Loucy (cell line): Measurements from ENCODE around the gene KRT80.

ENCODE experiments used
- H2AFZ ChIP-seq: fragments of 200-600 bp; sonication (generic); 2 replicates; pipeline ENCODE4 v1.6.0; 2016; ENCODE audit warnings: antibody characterized with exemption, mild to moderate bottlenecking, low read length, moderate library complexity
- H3F3A ChIP-seq: fragments of 200-600 bp; 2 replicates; pipeline ENCODE4 v1.6.0; 2016; ENCODE audit warnings: antibody characterized with exemption, low read depth, mild to moderate bottlenecking
- H3K27me3 ChIP-seq: fragments of 200-600 bp; sonication (generic); 2 replicates; pipeline ENCODE4 v1.6.1; 2014; ENCODE audit warnings: low read length, mild to moderate bottlenecking; ENCODE audit not compliant: insufficient read depth, poor library complexity, severe bottlenecking
- H3K36me3 ChIP-seq: fragments of 200-600 bp; sonication (generic); 2 replicates; pipeline ENCODE4 v1.6.1; 2016; ENCODE audit warnings: low read length; ENCODE audit not compliant: insufficient read depth
- H3K4me1 ChIP-seq: fragments of 200-600 bp; sonication (generic); 2 replicates; pipeline ENCODE4 v1.5.1; 2014; ENCODE audit warnings: low read length, mild to moderate bottlenecking; ENCODE audit not compliant: insufficient read depth, poor library complexity, severe bottlenecking
- H3K4me2 ChIP-seq: fragments of 200-600 bp; sonication (generic); 2 replicates; pipeline ENCODE4 v1.6.0; 2014; ENCODE audit warnings: antibody characterized with exemption, low read length, low read depth, mild to moderate bottlenecking; ENCODE audit not compliant: poor library complexity, severe bottlenecking
- H3K4me3 ChIP-seq: fragments of 200-600 bp; sonication (generic); 2 replicates; pipeline ENCODE4 v1.5.1; 2014; ENCODE audit warnings: low read length, mild to moderate bottlenecking, mixed read lengths; ENCODE audit not compliant: poor library complexity, severe bottlenecking
- H3K79me2 ChIP-seq: fragments of 200-600 bp; sonication (generic); 2 replicates; pipeline ENCODE4 v1.6.1; 2014; ENCODE audit warnings: low read length; ENCODE audit not compliant: insufficient read depth
- H3K9ac ChIP-seq: fragments of 200-600 bp; sonication (generic); 2 replicates; pipeline ENCODE4 v1.6.0; 2014; ENCODE audit warnings: mild to moderate bottlenecking, low read depth, low read length, moderate library complexity; ENCODE audit not compliant: poor library complexity, severe bottlenecking
- H3K9me2 ChIP-seq: fragments of 200-600 bp; sonication (generic); replicated peaks from 2 replicates; pipeline ENCODE4 v1.6.1; 2016; ENCODE audit warnings: low read depth, low read length, mixed read lengths
- H3K9me3 ChIP-seq: fragments of 200-600 bp; sonication (generic); 2 replicates; pipeline ENCODE4 v1.6.1; 2014; ENCODE audit warnings: mild to moderate bottlenecking, antibody characterized with exemption, low read length, low read depth; ENCODE audit not compliant: insufficient read depth
- H4K20me1 ChIP-seq: fragments of 200-600 bp; sonication (generic); 2 replicates; pipeline ENCODE4 v1.6.0; 2014; ENCODE audit warnings: antibody characterized with exemption, low read length, mild to moderate bottlenecking; ENCODE audit not compliant: insufficient read depth, poor library complexity, severe bottlenecking
- CTCF ChIP-seq: fragments of 200-600 bp; sonication (generic); conservative IDR thresholded peaks from 2 replicates; pipeline ENCODE4 v1.5.1; 2014; ENCODE audit warnings: mild to moderate bottlenecking, antibody characterized with exemption, low read length
- EZH2phosphoT487 ChIP-seq: fragments of 200-600 bp; IDR thresholded peaks from 2 replicates; pipeline ENCODE4 v1.6.1; 2018; ENCODE audit warnings: antibody characterized with exemption, mild to moderate bottlenecking, moderate library complexity, borderline replicate concordance

KRT80 gene

GRCh38 chr12:52151153-52151836 lies 40.5 kb downstream of the KRT80 start:
- no peak for TF ChIP-seq EZH2phosphoT487
- no peak for TF ChIP-seq CTCF
- no peak overlapping the region for H3K4me3 ChIP-seq
- no peak overlapping the region for H3K4me2 ChIP-seq
- H3K36me3 ChIP-seq = no peaks in the 10 kb centered on the region
- H3K27me3 ChIP-seq = no peaks in the 10 kb centered on the region
- H4K20me1 ChIP-seq = no peaks in the 10 kb centered on the region
- no peak overlapping the region for H2AFZ ChIP-seq
- H3K4me1 ChIP-seq = no peaks in the 10 kb centered on the region
- H3K9ac ChIP-seq = no peak overlapping the region
- no peaks in the 10 kb centered on the region for H3K9me3 ChIP-seq
- no peaks in the 10 kb centered on the region for H3K9me2 ChIP-seq
- no peaks in the 10 kb centered on the region for H3K79me2 ChIP-seq
- no peaks in the 10 kb centered on the region for H3F3A ChIP-seq

- H3K9me2 ChIP-seq = no peaks in the 10 kb centered on the region
- H3K79me2 ChIP-seq = no peaks in the 10 kb centered on the region
- no peak overlapping the region for H3K9ac ChIP-seq
- TF ChIP-seq EZH2phosphoT487 (no peak), CTCF (no peak)
- H3F3A ChIP-seq = no peaks in the 10 kb centered on the region
- no peaks in the 10 kb centered on the region for H3K36me3 ChIP-seq
- H3K9me3 ChIP-seq = no peaks in the 10 kb centered on the region
- no peak overlapping the region for H3K4me3 ChIP-seq
- no peaks in the 10 kb centered on the region for H4K20me1 ChIP-seq
- H3K4me1 ChIP-seq = no peaks in the 10 kb centered on the region
- H3K4me2 ChIP-seq = no peak overlapping the region
- H2AFZ ChIP-seq = no peak overlapping the region
- no peaks in the 10 kb centered on the region for H3K27me3 ChIP-seq
Observed at GRCh38 chr12:52149651-52150241, 42.1 kb downstream of the KRT80 start.

- no peaks in the 10 kb centered on the region for H3K27me3 ChIP-seq
- no peaks in the 10 kb centered on the region for H3F3A ChIP-seq
- H3K4me1 ChIP-seq = no peaks in the 10 kb centered on the region
- no peak overlapping the region for H2AFZ ChIP-seq
- no peaks in the 10 kb centered on the region for H3K9me3 ChIP-seq
- H4K20me1 ChIP-seq = no peaks in the 10 kb centered on the region
- H3K4me3 ChIP-seq = no peak overlapping the region
- H3K9me2 ChIP-seq = no peaks in the 10 kb centered on the region
- H3K9ac ChIP-seq = no peak overlapping the region
- TF ChIP-seq CTCF (no peak), EZH2phosphoT487 (no peak)
- no peak overlapping the region for H3K4me2 ChIP-seq
- no peaks in the 10 kb centered on the region for H3K79me2 ChIP-seq
- no peaks in the 10 kb centered on the region for H3K36me3 ChIP-seq
Observed at GRCh38 chr12:52149182-52149641, 42.6 kb downstream of the KRT80 start.
